Activated T-cell treated with anti-CD3 and anti-CD28 coated beads for 48 hours (primary cell): ENCODE results near the gene IQGAP2.

ENCODE experiments used
- DNase-seq: peaks from one replicate; pipeline ENCODE4 v3.0.0-alpha.2; 2020; ENCODE audit warnings: low read depth

The IQGAP2 gene

DNA sequence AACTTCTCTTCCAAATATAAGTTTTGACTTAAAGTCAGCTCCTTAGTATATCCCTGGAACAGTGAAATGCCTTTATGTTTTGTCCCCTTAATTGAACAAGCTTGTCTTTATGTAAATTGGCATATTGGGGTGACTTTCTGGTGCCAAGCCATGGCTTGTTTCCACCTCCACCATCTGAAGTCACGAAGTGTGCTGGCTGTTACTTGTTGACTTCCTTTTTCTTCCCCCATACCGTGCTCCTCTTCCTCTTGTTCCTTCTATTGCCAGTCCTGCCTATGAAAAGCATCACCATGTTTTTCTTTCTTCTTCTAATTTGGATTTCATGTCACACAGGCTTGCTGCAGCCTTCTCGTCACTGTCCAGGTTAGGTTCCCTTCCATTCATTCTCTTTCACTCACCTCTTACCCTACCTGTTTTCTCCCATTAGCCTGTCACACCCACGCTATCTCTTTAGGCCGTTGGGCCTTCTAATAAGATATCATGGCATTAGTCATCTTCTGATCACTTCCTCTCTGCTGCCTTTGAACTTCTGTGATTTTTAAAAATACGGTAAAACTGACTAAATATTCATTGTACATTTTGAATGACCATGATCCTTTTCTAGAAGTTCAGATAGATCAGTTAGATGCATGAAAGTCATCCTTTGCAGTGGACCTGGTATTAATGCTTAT, 48.1 kb downstream of the IQGAP2 start:
- no peak for DNase-seq

DNA sequence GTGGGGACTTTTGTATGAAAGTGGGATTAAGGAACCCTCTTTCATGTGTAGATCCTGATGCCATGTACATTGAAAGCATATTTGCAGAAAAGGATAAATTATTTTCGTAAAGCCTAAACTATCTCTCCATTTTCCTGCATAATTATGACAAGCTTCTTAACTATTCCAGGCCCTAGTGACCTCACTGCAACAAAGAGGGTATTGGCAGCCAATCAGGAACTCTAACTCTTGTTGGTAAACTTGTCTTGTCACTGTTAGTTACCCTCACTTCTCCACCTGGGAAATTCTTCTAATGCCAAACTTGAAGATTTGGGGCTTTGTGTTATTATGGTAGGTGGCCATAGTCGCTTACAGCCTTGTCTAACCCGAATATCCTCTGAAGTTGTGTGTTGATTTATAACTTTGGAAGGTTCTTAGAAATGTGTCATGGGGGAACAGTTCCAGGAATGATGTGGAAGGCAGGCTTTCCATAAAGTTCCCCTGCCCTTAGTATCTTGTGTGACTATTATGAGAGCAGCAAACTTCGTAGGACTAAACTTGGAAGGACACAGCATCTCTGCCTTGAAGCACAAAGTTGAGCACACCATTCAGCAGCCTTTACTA, 52.5 kb downstream of the IQGAP2 start:
- DNase-seq = no peak

DNA sequence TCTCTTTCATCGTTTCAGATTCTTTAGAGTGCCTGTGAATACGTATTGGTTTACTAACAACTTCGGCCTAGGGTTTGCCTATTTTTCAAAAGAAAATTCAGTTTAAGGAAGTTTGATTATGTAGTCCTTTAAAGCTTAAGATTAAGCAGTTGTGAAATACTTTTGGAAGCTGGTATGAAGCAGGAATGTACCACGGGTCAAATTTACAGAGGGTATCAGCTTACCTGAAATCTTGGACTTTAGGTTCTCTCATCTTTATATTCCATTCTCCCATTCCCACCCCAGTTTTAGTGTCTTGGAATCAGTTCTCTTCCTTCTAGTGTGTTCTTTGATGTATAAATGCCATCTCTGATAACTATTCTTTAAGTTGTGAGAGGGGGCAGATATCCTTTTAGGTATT, 53.2 kb downstream of the IQGAP2 start:
- no peak for DNase-seq

DNA sequence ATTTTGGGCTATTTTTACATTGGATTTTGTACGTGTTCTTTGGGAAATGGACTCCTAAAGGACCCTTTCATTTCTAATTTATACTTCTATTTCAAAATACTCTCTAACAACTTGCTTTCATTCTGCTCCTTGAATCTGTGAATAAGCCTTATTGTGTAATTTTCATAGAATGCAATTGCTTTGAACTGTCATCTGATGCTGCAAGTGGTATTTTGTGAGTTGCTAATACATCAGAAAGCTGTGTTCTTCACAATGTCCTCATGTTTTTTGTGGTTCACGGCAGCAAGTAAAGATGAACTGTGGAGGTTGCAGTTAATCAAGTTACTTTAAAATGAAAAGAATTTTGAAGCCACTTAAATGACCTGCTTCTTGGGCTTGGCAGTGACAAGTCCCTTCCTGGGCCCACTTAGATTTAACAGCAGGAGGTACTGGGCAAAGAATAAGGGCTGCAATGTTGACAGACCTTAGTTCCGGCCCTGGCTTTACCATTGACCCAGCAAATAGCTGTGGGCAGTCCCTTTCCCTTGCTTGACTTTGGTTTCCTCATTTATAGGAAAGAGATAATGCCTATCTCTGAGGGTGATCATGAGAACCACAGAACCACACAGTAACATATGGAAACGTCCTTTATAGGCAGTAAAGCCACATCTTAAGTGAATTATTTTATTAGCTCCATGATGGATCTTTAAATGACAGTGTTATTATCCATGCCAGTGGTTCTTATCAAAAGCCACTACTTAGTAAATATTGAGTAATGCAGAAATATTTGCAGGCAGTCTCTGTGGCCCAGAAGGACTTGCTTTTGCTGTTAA, 54.8 kb downstream of the IQGAP2 start:
- DNase-seq = no peak

DNA sequence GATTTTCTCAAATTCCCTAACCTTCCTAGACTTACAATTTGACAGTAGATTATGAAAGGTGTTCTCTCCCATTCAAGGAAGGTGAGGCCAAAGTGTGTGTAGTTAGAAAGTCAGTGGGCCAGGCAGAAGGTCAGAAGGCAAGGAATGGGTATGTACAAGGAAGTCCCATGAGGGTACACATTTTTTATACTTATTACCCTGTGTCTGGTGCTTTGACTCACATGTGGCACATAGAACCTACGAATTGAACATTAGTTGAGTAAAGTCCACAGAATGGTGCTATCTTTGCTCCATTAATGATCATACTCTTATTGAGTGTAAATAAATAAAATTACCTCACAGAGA, 55.4 kb downstream of the IQGAP2 start:
- no peak for DNase-seq

DNA sequence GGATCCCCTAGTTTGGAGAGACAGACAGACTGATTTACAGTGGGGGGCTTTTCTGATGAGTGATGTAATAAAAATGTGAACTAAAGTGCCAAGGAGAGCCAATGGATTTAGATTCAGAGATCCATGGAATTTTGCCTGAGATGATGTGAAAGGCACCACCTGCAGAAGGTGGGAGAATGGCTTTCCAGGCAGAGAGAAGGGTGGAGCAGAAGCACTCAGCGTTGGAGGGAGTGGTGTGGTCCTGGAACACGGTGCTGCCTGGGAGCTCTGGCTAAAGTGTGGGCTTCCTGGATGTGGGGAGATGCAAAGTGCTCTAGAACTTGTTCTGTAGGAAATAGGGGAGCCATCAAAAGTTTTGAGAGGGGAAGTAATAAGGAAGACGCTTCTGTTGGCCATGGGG, 57.0 kb downstream of the IQGAP2 start:
- no peak for DNase-seq

DNA sequence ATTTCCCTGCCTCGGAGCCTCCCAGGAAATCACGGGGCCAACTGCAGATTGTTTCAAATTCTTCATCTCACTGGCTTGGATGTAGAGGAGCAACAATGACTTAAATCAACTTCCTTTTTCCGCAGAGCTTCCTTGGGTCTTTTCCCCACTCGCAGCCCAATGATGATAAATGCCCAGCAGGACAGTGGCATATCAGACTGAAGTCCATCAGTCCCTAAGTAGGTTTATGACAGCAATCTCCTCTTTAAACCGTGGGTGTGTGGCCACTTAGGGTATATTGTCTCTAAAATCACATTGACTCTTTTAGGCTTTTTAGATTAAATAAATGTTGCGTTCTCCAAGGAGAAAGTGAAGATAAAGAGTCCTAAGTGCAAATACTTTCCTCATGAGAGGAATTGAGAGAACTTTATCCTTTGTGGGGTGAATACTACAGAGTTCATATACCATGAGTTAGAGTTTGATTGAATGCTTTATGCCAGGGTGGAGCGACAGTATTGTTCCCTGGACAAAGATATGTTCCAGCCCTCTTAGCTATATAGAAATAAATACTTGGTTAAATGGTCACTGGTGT, 59.1 kb downstream of the IQGAP2 start:
- DNase-seq = no peak

DNA sequence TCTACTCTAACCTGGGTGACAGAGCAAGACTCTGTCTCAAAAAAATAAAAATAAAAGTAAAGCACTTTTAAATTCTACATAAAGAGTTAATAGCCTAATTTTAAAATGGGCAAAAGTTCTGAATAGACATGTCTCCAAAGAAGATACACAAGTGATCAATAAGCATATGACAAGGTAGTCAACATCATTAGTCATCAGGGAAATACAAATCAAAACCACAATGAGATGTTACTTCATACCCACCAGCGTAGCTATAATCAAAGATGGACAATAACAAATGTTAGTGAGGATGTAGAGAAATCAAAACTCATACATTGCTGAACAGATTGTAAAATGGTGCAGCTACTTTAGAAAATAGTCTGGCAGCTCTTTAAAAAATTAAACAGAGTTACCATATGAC, 64.1 kb downstream of the IQGAP2 start:
- DNase-seq = no peak

DNA sequence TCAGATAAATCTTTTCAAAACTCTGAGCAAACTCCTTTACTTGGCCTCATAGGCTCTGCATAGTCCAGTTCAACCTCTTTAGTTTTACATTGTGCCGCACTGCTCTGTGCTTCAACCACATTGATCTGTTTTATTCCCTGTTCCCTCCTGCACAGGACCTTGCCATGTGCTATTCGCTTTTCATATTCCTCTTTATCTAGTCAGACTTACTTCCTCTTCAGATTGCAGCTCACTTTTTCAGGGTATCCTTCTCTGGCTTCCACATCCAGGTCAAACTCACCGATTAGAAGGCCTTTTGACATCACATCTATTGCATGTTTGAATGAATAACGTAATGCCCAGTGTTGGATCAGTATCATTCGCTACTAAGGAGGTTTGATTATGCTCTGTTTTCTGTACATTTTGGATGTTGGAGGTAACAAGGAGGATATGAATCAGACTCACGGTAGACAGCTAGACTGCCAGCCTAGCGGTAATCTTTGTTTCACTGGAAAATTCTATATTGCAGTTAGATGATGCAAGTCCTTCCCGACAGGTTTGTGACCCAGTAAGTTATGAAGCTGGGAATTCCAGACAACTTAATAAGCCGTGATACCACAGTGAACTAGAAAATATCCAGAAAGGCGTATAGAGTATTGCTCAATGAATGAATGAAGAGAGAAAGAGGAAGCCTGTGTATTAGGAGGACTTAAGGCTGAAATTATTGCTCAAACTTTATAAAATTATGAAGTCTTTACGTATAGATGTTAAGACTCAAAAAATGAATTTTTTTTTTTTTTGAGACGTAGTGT, 65.7 kb downstream of the IQGAP2 start:
- DNase-seq = no peak

DNA sequence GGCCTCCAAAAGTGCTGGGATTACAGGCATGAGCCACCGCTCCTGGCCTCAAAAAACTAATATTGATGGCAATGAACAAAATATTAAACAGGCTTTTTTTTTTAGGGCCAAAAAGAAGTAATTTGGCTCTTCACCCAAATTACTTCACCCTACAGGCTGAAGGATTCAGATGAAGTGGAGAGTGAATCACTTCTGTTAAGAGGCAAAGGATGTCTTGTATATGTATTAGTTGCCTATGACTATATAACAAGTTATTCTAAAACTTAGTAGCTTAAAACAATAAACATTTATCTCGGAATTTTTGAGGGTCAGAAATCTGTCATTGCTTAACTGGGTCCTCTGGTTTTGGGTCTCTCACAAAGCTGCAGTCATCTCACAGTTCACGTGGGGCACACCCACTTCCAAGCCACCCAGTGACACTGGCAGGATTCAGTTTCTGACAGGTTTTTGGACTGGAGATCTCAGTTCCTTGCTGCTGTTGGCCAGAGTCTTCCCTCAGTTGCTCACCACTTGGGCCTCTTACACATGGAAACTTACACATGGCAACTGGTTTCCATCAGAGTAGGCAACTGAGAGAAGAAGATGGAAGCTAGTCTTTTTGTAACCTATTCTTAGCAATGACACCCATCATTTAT, 66.7 kb downstream of the IQGAP2 start:
- DNase-seq = no peak

DNA sequence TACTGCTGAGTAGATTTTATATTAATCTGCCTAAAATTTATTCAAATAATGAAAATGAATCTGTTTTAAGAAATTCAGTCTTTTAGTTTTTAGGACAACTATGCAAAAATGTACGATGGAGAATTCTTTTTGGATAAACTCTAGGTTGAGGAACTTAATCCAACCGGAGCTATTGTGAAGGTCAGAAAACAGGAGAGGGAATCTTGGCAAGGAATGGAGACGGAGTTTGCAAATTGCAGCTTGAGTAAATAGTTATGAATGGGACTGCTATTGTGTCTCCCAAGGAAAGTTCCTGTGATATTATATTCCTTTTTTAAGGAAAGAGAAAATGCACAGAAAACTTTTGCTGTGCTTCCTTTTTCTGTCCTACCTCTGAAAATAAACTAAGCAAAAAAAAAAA, 67.9 kb downstream of the IQGAP2 start:
- DNase-seq = no peak

DNA sequence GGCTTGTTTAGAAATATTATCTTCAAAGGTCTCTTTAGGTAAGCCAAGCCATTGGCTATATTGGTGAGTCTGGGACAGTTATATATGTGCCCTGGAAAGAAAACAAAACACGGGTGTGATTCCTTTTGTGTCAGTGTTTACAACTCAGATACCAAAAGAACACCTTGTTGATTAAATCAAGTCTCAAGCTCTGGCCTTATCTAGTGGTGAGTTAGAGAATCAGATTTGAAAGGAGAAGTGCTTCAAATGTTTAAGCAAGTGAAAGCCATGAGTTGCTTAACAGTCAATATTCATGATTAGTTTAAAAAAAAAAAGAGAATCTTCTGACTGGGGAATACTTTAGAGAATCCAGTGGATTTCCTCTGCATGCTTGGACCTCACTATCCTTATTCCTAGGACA, 68.3 kb downstream of the IQGAP2 start:
- no peak for DNase-seq

DNA sequence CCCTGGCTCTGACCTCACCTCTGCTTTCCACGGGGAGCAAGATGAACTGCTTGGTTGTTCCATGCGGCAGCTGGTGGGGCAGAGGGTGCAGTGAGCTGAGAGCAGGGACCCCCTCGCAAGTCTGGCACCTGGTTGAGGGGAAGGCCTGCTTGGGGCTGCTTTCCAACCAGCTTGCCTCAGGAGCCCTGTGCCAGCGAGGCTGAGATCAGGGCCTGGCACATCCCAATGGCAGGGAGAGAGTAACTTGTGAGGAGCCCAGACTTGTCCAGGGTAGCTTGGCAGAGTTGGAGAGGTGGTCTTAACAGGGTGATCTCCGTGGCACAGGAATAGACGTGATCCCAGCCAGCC, 68.9 kb downstream of the IQGAP2 start:
- no peak for DNase-seq

DNA sequence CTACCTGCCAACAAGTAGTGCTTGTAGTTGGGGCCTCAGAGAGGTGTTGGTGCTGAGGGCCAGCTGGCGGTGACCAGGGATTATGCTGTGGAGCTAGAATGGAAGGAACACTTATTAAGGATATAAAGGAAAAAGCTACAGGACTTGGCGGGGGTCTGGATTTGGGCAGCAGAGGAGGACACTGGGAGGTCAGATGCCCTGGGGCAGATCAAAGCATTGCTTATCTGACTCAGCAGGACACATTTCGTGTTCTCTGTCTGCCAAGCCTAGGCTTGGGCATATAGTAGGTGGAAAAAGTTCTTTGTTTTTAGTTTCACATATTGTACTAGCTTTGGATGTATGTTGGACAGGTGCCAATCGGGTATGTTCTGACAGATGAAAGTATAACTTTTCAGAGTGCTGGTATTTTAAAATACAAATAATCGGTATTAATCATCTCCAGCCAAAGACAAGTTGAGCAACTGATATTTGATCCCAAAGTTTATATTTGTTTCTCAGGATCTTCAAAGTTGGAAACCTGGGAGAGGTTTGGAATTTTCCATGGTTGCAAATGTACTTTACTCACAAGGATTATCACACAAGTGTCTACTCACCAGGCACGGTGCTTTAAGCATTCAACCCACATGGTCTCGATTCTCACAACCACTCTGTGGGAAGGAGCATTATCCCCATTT, 69.4 kb downstream of the IQGAP2 start:
- DNase-seq = no peak

DNA sequence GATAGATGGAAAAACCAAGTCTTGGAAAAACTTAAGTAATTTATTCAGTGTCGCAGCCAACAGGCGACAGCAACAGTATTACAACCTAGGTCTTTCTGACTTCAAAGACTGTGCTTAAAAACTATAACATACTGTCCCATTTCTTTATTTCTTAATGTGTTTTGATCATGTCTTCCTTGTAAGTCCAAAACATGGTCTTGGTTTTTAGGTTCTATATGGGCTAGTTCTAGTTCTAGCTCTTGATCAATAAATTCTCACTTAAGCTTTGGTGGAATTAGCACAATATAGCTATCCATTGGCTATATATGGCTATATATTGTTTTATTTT, 69.9 kb downstream of the IQGAP2 start:
- DNase-seq = no peak

DNA sequence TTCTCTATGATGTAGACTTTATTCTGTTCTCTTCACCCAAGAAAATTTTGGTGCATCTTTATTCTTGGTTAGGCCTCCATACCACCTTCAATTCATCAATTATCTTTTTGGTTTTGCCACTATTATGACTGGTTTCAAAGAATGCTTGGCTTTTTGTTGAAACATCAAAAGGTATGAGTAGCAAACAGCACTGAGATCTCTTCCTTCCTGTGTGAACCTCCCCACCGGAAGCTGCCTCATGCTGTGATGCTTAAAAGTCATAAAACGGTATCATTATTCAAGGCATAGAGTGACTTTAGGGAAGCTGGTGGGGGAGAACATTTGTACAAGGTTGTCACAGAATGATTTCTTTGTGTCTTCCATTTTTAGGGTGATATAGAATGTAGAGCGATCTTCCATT, 70.6 kb downstream of the IQGAP2 start:
- DNase-seq = peak; percentile 35

DNA sequence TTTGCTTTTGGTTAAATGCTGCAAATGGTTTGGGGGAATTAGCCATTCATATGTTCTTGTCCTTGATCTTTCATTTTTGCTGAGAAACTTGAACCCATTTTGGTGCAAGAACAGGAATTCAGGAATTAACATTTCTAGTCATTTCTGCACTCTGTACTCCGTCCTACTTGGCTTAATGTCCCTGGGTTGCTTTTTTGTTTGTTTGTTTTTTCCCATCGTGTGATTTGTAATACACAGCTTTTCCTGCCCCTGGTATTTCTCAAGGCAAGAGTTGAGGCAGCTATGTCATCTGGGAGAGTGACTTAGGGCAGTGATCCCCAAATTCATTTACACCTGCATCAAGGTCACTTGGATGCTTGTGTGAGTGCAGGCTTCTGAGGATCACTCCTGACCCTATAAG, 71.3 kb downstream of the IQGAP2 start:
- DNase-seq = no peak

DNA sequence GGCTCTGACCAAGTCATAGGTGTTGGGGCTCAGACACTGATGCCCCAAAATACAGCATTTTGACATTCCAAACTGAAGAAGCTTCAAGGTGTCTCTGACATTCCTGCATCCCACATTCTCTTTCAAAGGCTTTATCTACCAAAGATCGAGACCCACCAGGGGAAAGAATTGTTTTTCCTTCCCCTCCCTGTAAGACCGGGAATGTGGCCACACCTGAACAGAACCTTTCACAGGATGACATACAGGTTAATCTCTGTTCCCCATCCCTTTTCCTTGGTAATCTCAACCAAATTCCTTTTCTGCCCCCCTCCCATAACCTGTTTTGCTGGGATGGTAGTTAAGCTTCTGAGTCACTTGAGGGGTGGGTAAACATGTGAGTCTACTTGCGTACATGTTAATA, 72.3 kb downstream of the IQGAP2 start:
- DNase-seq = no peak

DNA sequence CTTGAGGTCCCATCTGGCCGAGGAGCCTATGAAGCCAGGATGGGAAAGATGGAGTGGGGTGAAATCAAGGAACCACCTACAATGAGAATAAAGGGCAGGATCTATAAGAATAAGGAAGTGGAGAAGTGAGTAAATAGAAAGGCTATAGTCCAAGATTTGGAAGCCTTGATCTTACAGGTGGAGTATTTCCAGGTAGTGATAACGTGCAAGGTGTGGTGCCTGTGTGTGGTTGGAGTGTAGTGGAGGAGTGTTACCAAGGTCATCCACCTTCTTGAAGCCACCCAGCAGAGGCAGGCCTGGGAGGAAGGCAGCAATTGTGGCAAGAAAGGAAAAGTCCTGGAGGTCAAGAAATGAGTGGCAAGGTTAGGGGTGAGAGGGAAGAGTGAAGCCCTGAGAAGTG, 72.9 kb downstream of the IQGAP2 start:
- DNase-seq = no peak

DNA sequence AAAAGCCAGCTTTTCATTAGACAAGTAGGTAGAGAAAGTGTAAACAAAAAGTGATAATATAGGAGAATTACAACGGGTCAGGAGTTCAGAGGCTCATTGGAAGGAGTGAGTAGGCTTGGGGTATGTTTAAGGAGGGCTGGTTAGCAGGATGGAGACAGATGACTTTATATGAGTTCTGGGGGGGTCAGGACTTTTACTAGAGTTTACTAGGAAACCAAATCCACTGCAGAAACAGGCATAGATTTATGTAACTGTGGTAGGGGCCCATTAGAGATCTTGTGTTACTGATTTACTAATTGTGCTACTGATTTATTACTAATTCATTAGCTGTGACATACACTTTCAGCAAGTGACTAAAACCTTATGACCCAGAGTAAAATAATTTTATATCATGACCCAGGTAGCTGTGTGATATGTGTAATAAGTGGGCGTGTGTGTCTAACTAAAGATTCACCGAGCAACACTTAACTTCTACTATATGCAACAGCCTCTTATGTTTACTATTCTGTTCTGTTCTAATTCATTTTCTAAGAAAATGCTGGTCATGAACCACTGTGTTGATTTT, 73.5 kb downstream of the IQGAP2 start:
- no peak for DNase-seq

DNA sequence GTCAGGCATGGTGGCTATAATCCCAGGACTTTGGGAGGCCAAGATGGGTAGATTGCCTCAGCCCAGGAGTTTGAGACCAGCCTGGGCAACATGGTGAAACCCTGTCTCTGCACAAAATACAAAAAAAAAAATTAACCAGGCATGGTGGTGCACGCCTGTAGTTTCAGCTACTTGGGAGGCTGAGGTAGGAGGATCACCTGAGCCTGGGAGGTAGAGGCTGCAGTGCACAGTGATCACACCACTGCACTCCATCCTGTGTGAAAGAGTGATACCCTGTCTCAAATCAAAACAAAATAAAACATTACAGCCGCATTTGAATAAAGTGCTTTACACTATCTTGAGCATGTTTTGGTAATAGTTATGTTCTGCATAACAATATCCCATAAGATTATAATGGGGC, 74.0 kb downstream of the IQGAP2 start:
- no peak for DNase-seq
